COLO668 (cell line): Measurements from ENCODE around the gene EHD3.

Source experiments
- DNase-seq: peaks from one replicate; lab custom pipeline; 2025; ENCODE audit not compliant: unreplicated experiment; lab: John Stamatoyannopoulos, UW

Gene EHD3

DNA sequence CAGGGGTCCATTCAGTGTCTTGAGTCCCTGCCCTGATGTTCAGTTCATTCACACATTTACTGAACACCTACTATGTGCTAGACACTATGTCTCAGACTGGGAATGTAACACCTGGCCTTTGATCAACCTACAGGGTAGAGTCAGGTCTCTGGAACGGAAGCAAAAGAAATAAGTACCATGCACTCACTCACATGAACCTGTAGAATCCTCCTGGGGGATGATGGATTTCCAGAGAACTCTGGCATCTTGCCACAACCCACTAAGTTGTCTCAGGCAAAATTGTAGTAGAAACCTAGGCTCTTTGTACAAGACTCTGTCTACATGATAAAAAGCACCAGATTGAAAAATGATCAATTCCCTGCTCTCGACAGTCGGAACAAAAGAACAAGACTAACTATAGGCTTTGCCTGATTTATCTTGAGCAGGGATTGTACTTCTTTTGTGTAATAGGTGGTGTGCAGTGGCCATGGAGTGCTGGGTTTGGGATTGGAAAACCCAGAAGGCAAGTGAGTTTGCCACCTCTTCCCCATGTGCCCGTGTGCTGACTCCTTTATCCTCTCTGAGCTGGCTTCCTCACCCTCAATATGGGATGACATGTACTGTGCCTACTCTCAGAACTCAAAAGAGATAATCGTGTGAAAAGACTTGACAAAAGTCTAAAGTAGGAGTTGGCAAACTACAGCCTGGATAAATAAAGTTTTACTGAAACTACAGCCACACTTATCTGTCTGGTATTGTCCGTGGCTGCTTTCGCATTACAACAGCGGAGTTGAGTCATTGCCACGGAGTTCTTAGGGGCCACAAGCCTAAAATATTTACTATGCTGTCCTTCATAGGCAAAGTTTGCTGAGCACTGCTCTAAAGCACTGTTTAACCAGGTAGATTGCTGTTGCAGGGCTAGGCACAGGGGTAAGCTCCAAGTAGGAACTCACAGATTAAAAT, 21.0 kb upstream of the EHD3 start:
- DNase-seq = no peak

DNA sequence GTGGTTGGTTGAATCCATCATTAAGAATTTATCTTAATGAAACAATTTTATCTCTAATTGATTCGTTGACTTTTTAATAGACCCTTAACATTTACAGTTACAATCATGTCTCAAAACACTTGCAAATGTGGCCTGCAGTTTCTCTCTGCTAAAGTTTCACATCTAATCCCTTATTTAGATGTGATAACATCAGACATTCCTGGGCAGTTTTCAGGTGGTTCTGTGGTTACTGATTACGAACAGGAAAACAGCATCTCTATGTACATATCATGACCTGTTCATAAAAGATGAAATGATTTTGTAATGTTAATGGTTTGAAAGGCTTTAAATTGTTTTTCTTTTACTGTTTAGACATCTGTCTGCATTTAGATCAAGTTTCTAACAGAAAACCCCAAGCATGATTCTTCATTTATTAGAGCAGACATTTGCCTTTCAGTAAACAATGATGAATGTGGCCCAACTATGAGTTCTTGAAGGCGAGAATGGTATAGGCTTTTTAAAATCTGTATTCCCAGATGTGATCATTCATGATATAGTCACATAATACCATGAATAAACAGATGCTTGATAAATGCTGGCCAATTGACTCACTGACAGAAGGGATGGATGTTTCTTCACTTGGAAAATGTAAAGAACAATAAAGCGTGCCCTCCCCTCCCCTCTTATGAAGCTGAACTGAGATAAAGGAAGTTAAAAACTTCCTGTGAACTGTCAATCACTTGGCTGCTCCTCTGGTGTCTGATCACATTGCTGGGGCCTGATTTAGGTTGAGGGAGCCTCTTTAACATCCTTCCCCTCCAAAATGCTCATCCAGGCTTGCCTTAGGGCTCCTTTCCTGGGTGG, 20.1 kb upstream of the EHD3 start:
- DNase-seq = no peak

DNA sequence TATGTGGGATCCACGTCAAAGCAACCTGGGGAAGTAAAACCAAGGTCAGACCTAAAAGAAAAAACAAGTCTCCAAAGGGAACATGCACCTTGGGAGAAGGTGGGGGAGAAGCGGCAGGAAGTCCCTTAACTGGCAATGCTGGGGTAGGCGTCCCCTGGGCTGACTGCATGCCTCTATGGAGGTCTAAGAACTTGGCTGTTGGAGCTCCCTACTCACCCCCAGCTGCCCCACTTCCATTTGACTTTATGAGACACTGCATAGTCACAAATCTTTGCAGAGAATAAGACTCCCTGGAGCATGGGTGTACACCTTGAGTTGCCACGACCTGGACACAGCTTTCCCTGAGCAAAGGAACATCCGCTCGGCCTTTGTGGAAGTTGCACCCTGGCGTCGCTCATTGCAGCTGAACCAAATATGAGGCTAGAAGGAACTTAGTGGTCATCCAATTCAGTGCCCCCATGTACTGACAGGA, 19.5 kb upstream of the EHD3 start:
- no peak for DNase-seq

- DNase-seq = no peak
These were observed 17.2 kb upstream of the EHD3 start for GRCh38 chr2:31216734-31217133.

DNA sequence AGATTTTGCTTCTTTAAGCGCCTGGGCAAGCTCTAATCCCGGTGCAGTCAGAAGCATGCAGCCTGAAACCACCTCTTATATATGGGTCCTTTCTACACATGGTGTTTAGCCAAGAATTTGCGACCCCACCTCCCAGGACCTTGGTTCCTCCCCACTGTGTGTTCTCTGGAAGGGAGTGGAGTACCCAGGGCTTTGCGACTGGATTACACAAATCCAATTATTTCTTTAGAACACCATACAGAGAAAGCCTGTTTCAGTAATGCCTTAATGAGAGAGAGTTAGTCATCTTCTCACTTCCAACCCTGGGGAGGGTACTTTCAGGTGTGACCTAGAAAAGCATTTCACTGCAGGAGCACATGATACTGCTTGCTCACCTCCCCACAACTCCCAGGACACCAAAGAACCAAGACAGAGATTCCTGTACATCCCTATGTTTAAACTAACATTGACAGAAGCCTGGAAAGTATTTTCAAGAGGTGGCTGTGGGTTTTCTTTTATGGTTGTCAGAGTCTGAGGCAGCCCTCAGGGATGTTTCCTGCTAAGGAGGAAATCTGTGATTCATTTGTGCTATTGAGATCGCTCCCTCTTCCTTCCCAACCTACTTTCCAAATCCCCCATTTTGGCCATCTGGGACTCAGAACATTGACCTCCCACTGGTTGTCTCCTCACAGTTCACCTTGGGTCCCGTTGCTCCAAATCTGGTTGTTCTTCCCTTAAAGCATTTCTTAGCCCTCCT, 16.3 kb upstream of the EHD3 start, which contains the start of gene CAPN14:
TSS of gene CAPN14 (minus strand) at position 51 of the 736 bp plus-strand sequence. CDS start 12,068 bp downstream, outside the sequence.
- DNase-seq = no peak

DNA sequence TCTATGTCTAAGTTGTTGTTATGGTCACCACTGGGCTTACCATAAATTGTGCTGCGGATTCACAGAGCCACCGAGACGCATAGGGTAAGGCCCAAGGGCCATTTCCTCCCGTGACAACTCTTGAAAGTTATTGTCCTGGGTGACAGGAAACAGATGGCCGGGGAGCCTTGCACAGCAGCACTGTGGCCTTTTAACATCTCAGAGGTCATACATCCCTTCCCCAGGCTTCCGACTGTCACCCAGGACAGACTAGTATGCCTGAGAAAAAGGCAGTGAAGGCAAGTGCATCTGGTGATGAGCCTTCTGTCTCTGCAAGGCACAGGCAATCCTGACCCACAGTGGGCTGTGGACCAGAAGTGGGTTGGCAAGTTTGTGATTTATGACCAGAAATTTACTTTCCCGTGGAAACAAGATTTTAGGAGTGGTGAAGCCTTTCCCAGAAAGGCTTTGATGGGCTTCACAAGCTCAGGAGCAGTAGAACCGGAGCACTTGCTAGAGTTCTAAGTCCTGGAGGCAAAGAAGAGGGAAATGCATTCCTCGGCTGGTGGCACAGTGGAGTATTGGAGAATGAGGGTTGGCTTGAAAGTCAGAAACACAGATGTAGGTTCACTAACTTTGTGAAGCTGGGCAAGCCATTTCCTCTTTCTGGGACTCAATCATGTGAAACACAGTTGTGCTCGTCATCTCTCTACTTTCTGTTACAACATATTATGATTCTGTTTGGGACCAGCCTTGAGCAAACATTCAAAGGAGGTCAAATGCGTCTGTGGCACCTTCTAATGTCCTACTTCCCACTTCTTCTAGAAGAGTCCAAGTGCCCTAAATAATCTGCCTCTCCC, 14.6 kb upstream of the EHD3 start:
- DNase-seq = no peak

DNA sequence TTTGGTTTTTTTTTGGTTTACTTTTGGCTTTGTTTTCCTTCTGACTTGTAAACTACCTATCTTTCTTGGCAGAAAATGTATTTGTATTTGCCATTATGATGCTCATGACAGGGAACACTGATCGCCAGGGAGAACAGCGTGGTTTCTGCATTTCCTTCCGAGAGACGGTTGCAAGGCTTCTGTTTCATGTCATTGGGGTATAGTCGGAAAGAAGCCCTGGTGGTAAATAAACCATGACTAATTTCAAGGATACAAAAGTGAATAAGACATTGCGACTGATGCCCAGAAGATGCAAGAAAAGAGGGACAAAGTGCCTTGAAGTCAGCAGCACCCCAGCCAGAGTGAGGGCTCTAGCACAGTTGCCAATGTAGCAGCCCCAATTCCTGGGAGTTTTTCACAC, 12.4 kb upstream of the EHD3 start:
- DNase-seq = no peak

DNA sequence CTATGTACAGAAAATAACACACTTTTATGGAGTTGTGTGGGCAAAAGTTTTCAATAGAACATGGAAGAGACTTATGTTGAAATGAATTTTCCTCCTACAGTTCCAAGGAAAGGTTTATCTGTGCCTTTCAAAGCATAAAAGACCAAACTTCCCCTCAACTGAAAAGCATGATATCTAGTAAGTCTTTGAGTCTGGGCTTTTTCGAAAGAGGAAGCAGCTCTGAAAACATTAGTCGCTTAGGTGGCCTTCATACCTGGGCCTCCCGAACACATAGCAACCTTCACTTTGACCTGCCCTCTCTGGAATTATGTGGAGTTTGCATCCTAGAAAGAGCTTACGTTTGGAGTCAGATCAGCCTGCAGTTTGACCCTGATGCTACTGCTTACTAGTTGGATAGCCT, 11.9 kb upstream of the EHD3 start:
- no peak for DNase-seq

- no peak for DNase-seq
These were observed 10.9 kb upstream of the EHD3 start for GRCh38 chr2:31223026-31223425.

GRCh38 chr2:31223749-31224148, 10.2 kb upstream of the EHD3 start:
- DNase-seq = no peak

GRCh38 chr2:31226266-31226665, 7.7 kb upstream of the EHD3 start:
- DNase-seq = no peak

DNA sequence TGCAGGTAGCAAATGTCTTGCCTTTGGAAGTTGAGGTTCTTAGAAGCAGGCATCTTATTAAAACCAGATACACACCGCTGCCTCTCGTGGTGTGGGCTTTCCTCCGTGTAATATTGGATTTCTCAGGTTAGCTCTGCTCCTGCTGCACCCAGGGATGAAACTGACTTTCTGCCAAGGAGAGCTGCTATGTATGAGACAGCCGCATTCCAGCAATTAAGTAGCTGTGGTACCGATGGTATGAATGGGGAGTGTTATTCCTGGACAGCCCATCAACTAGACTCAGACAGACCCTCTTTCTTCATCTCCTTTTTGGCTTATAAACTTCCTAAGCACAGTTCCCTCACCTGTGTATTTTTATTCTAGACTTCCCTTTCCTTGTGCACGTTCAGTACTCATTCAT, 6.8 kb upstream of the EHD3 start:
- DNase-seq = no peak

GRCh38 chr2:31227711-31228125, 6.2 kb upstream of the EHD3 start:
- DNase-seq = no peak

DNA sequence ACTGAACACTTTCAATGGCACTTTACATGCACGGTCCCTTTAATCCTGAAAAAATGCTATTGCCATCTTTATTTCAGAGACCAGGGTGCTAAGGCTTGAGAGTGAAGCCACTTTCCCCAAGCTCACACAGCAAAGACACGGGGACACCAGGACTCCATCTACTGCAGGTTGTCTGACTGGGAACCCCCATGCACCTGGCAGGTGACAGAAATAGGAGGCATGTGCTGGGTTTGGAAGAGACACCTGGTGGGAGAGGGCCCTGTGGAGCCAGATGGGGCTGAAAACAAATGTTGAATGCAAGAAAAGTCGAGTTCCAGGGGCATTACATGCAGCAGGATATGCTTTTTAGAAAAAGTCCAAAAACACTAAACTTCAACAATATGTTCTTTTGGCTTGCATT, 5.2 kb upstream of the EHD3 start:
- no peak for DNase-seq

DNA sequence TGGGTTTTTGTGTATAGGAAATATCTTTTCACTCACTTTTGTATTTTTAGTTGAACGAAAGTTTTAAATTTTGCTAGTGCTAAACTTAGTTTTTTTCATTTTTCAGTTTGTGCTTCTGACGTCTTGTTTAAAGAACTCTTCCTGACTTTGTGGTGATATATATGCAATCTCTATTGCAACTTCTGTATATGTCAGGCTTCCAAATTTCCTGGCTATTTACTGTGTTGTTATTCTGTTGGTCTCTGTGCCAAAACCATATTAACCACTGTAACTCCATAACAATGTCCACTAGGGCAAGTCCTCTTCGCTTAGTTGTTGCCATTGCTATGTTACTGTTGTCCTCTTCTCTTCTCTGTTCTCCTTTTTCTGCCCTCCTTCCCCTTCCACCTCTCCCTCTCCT, 3.2 kb upstream of the EHD3 start:
- DNase-seq = no peak

DNA sequence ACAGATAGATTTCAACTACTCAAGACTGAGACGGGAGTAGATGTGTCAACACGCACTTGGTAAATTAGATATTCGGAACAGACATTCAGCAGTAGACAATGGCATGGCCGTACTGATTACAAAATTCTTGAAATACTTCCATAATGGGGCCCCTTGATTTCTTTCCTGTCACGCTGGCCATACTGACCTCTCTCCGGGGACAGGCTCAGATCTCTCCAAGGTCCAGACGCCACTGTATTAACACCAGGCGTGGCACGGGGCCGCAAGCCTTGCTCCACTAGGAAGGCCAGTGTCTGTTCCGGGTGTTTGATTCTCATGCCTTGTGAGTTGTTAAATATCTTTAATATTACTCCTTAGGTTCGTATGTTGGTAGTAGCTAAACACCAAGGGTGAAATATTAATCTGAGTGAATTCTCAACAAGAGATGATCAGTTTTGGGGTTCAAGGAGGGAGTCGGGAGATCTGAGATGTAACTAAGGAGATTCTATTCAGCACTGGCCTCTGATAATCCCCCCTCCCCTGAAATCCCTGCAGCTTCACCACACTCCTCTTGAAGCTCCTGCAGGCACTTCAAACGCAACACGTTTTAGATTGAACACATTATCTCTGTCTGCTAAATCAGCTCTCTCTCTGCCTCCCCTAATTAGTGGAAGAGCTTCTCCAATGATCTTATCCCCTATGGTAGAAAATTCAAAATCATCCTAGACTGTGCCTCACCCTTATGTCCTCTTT, 2.2 kb upstream of the EHD3 start:
- DNase-seq = no peak

- no peak for DNase-seq
These were observed 1.4 kb upstream of the EHD3 start for GRCh38 chr2:31232586-31232985.

GRCh38 chr2:31233231-31233630, 721 bp upstream of the EHD3 start:
- DNase-seq = no peak

DNA sequence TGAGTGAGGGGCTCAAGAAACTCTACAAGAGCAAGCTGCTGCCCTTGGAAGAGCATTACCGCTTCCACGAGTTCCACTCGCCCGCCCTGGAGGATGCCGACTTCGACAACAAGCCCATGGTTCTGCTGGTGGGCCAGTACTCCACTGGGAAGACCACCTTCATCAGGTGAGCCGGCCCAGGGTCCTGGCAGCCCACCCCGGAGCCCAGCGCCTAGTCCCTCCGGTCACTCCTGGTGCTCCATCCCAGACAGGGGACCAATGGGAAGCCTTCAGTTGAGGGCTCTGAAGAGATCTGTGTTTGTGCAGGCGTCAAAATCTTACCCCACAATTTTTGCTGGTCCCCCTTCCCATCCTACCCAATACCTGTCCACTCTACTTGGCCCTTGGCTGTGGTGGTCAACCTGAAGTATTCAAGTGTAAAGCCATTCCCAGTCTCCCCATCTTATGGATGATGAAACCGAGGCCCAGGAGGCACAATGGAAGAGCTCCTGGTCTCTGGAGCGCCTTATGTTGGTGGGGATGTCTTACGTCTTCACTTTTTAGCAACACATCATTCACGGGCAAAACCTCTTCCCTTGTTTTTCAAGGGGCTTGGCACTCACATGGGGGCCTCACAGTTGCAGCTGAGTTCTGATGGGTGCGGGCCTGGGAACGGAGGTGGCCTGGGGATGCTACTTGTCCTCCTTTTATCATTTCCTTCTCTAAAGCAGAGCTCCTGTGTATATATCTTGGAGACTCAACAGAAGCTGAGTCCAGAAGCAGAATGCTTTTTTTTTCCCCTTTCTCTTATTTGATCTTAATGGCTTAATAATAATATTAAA, 941 bp downstream of the EHD3 start:
- no peak for DNase-seq
